GM23338 (cell line): Measurements from ENCODE around the gene EPHB2. TPM values are rescaled to one million over a fixed set of nuclear protein-coding genes. Genes with fewer than 3 reads are reported as not detected.

Source experiments
- ATAC-seq: fragments of 200-7000 bp; cut with Tn5 transposase; 3 replicates; pipeline ENCODE4 v1.9.1; 2020
- DNase-seq: peaks from one replicate; pipeline ENCODE4 v3.0.0-alpha.2; 2015; ENCODE audit warnings: low spot score
- H2AFZ ChIP-seq: fragments of 200-600 bp; sonication (generic); 2 replicates; pipeline ENCODE4 v1.8.0; 2016; ENCODE audit warnings: antibody characterized with exemption, mild to moderate bottlenecking, moderate library complexity
- H3F3A ChIP-seq: fragments of 200-600 bp; sonication (generic); replicated peaks from 2 replicates; pipeline ENCODE4 v1.8.0; 2017; ENCODE audit warnings: antibody characterized with exemption, mixed run types, low read depth
- H3K27ac ChIP-seq: fragments of 200-600 bp; sonication (generic); 2 replicates; pipeline ENCODE4 v1.6.1; 2016; ENCODE audit warnings: low read depth
- H3K27me3 ChIP-seq: fragments of 200-600 bp; sonication (generic); 2 replicates; pipeline ENCODE4 v1.8.0; 2016; ENCODE audit warnings: mild to moderate bottlenecking, mixed run types, moderate library complexity; ENCODE audit not compliant: insufficient read depth
- H3K36me3 ChIP-seq: fragments of 200-600 bp; sonication (generic); 2 replicates; pipeline ENCODE4 v1.8.0; 2016; ENCODE audit warnings: mild to moderate bottlenecking; ENCODE audit not compliant: insufficient read depth
- H3K4me1 ChIP-seq: fragments of 200-600 bp; sonication (generic); 2 replicates; pipeline ENCODE4 v1.8.0; 2016; ENCODE audit warnings: mild to moderate bottlenecking, moderate library complexity; ENCODE audit not compliant: insufficient read depth
- H3K4me2 ChIP-seq: fragments of 200-600 bp; sonication (generic); 2 replicates; pipeline ENCODE4 v1.7.1; 2017; ENCODE audit warnings: mixed run types
- H3K4me3 ChIP-seq: fragments of 200-600 bp; sonication (generic); 2 replicates; pipeline ENCODE4 v1.6.1; 2016; ENCODE audit warnings: mixed run types
- H3K79me2 ChIP-seq: fragments of 200-600 bp; sonication (generic); replicated peaks from 2 replicates; pipeline ENCODE4 v1.8.0; 2017; ENCODE audit warnings: mild to moderate bottlenecking; ENCODE audit not compliant: insufficient read depth
- H3K9me2 ChIP-seq: fragments of 200-600 bp; sonication (generic); 2 replicates; pipeline ENCODE4 v1.8.0; 2017; ENCODE audit not compliant: insufficient read depth
- H4K20me1 ChIP-seq: fragments of 200-600 bp; sonication (generic); replicated peaks from 2 replicates; pipeline ENCODE4 v1.8.0; 2017; ENCODE audit warnings: mild to moderate bottlenecking; ENCODE audit not compliant: insufficient read depth
- H3K27ac Mint-ChIP-seq: 2 replicates; pipeline ENCODE4 v1.8.0; 2020; ENCODE audit warnings: inconsistent platforms, mild to moderate bottlenecking, moderate library complexity, mixed read lengths
- H3K27me3 Mint-ChIP-seq: 3 replicates; pipeline ENCODE4 v1.8.0; 2022; ENCODE audit warnings: low read depth, mild to moderate bottlenecking, moderate library complexity, mixed read lengths, inconsistent platforms; ENCODE audit not compliant: insufficient read depth, poor library complexity
- H3K36me3 Mint-ChIP-seq: 3 replicates; pipeline ENCODE4 v1.8.0; 2021; ENCODE audit warnings: low read depth, mild to moderate bottlenecking, inconsistent platforms, moderate library complexity, mixed read lengths
- H3K4me1 Mint-ChIP-seq: 3 replicates; pipeline ENCODE4 v1.8.0; 2020; ENCODE audit warnings: mild to moderate bottlenecking, inconsistent platforms, mixed read lengths
- H3K4me3 Mint-ChIP-seq: 3 replicates; pipeline ENCODE4 v1.8.0; 2021; ENCODE audit warnings: moderate library complexity, mild to moderate bottlenecking, inconsistent platforms, mixed read lengths
- H3K9me3 Mint-ChIP-seq: 3 replicates; pipeline ENCODE4 v1.8.0; 2020; ENCODE audit warnings: moderate library complexity, mild to moderate bottlenecking, inconsistent platforms, mixed read lengths
- CREB1 ChIP-seq: fragments of 250-450 bp; sonication (Bioruptor Pico); IDR thresholded peaks from 2 replicates; pipeline ENCODE4 v1.5.0; 2020; ENCODE audit warnings: low read depth, mild to moderate bottlenecking, moderate library complexity
- CTCF ChIP-seq, 2 experiments: fragments of 200-600 bp in 1 of 2; sonication (generic) in 1 of 2; conservative IDR thresholded peaks; 2 replicates each; pipeline versions ENCODE4 v1.5.1 to v1.6.1; 2016 to 2017; ENCODE audit warnings: antibody characterized with exemption in 2 of 2, low read depth in 2 of 2, mild to moderate bottlenecking in 2 of 2, moderate library complexity in 1 of 2
- EZH2 ChIP-seq: fragments of 200-600 bp; sonication (generic); IDR thresholded peaks from one replicate; pipeline ENCODE4 v1.8.0; 2017; ENCODE audit warnings: antibody characterized with exemption, mild to moderate bottlenecking, low read depth; ENCODE audit not compliant: unreplicated experiment
- EZH2phosphoT487 ChIP-seq: fragments of 200-600 bp; sonication (generic); IDR thresholded peaks from one replicate; pipeline ENCODE4 v1.8.1; 2018; ENCODE audit warnings: antibody characterized with exemption; ENCODE audit not compliant: unreplicated experiment
- NANOG ChIP-seq: IDR thresholded peaks from 2 replicates; pipeline ENCODE4 v1.6.1; 2016; ENCODE audit warnings: antibody characterized with exemption, borderline replicate concordance
- ZNF462 ChIP-seq: fragments of 250-450 bp; sonication (Bioruptor Pico); IDR thresholded peaks from 2 replicates; pipeline ENCODE4 v1.5.0; 2020; ENCODE audit warnings: mild to moderate bottlenecking, moderate library complexity
- polyA plus RNA-seq: library from polyadenylated mRNA; unstranded; fragments of >200 nt; fragmentation: Nextera tagmentation; extraction: Ambion mirVana; gene quantifications from 2 replicates; pipeline ENCODE4 v1.2.1, GENCODE V29; 2016
- total RNA-seq: library from RNA; depleted of rRNA; stranded (reverse); fragments of >200 nt; shearing (Covaris generic); gene quantifications from 2 replicates; pipeline ENCODE4 v1.2.3, GENCODE V29; 2014
- TF ChIP-seq, protein P1 (sequence below): IDR thresholded peaks from 2 replicates; pipeline ENCODE4 v1.6.1; 2016; ENCODE audit warnings: antibody characterized with exemption

EPHB2 gene
- total and polyA plus RNA-seq, 2 experiments from 2014 or later, result 4.1 to 20.1 TPM

GRCh38 chr1:22807340-22807739 is 96.7 kb downstream of the EPHB2 start (continued):
- TF ChIP-seq ZNF462 (CRISPR knock-in tag), result no peak
- TF ChIP-seq CTCF (conservative IDR thresholded peaks at IDR 0.05; ENCODE audit: low read depth in 2 of 2), result no peak
- no peak for TF ChIP-seq CREB1 (CRISPR knock-in tag)

DNA sequence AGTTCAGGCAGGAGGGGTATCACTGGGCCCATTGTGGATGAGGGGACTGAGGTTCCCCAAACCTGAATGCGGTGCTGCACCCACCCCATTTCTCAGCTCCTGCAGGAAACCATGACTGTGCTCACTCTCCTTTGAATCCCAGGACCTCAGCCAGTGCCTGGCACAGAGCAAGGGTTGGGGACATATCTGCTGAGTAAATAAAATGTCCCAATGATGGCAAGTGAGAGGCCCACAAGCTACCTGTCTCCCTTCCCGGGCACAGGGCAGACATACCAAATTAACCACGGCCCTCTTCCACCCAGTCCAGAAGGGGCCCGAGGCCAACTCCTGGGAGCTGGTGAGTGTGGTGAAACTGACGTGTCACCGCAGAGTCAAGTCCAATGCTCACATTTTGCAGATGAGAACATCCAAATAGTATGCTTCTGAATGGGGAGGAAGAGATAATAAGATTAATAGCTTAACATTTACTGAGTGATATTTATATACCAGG is 97.6 kb downstream of the EPHB2 start:
- Histone ChIP-seq H2AFZ (no peak overlapping the region), H3K4me2 (no peak overlapping the region)
- ATAC-seq, result no peak
- TF ChIP-seq CTCF (conservative IDR thresholded peaks at IDR 0.05; ENCODE audit: low read depth in 2 of 2) (no peak), NANOG (no peak), CREB1 (CRISPR knock-in tag) (no peak), EZH2 (no peak), EZH2phosphoT487 (no peak)
- TF ChIP-seq, protein P1, sequence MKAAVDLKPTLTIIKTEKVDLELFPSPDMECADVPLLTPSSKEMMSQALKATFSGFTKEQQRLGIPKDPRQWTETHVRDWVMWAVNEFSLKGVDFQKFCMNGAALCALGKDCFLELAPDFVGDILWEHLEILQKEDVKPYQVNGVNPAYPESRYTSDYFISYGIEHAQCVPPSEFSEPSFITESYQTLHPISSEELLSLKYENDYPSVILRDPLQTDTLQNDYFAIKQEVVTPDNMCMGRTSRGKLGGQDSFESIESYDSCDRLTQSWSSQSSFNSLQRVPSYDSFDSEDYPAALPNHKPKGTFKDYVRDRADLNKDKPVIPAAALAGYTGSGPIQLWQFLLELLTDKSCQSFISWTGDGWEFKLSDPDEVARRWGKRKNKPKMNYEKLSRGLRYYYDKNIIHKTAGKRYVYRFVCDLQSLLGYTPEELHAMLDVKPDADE, result no peak

More for the DNA sequence above, 97.6 kb downstream of the EPHB2 start:
- 0 out of 2 replicates have a peak overlapping the region, but pooled peaks have one; percentile 51 for H3K27ac Mint-ChIP-seq
- no peaks in the 10 kb centered on the region for H3K9me3 Mint-ChIP-seq
- no peaks in the 10 kb centered on the region for H3K36me3 Mint-ChIP-seq
- H3F3A ChIP-seq, result no peaks in the 10 kb centered on the region
- H3K27ac ChIP-seq, result no peak overlapping the region
- no peaks in the 10 kb centered on the region for H3K9me2 ChIP-seq
- H3K4me3 Mint-ChIP-seq, result no peak overlapping the region
- H3K36me3 ChIP-seq, result no peaks in the 10 kb centered on the region
- peaks cover 17% of the 10 kb centered on the region for H3K27me3 Mint-ChIP-seq
- no peak for DNase-seq
- no peaks in the 10 kb centered on the region for H4K20me1 ChIP-seq
- H3K4me1 Mint-ChIP-seq, result peaks cover 29% of the 10 kb centered on the region
- H3K27me3 ChIP-seq, result no peaks in the 10 kb centered on the region
- H3K4me3 ChIP-seq, result no peak overlapping the region
- H3K4me1 ChIP-seq, result peaks cover 16% of the 10 kb centered on the region
- no peaks in the 10 kb centered on the region for H3K79me2 ChIP-seq
